Calu3 (cell line): ENCODE results near the gene ARSG. TPM values are rescaled to one million over a fixed set of nuclear protein-coding genes. Genes with fewer than 3 reads are reported as not detected.

Experiments
- Bru-seq: library from RNA; stranded (reverse); fragments of 400-500 nt; gene quantifications from one replicate; lab custom pipeline; 2021; lab: Mats Ljungman, UMichigan
- BruChase-seq, 2 experiments: library from RNA; stranded (reverse); fragments of 400-500 nt; gene quantifications; one replicate each; lab custom pipeline; 2021; lab: Mats Ljungman, UMichigan
- BruUV-seq: library from RNA; stranded (reverse); fragments of 400-500 nt; replicated peaks from 2 replicates; lab custom pipeline; 2021; lab: Mats Ljungman, UMichigan
- CTCF ChIA-PET: fragments of 300-600 bp; sonication (Branson Sonifier 250); formaldehyde crosslinking; loops from one replicate; lab custom pipeline; 2022; ENCODE audit warnings: antibody characterized with exemption; lab: Charles Lee
- DNase-seq: peaks from one replicate; pipeline ENCODE4 v3.0.0; 2022
- H3K27ac Mint-ChIP-seq: one replicate; pipeline ENCODE4 v1.8.0; 2022; ENCODE audit warnings: mixed read lengths; ENCODE audit not compliant: unreplicated experiment
- H3K27me3 Mint-ChIP-seq: one replicate; pipeline ENCODE4 v1.8.0; 2022; ENCODE audit warnings: mixed read lengths; ENCODE audit not compliant: unreplicated experiment
- H3K36me3 Mint-ChIP-seq: one replicate; pipeline ENCODE4 v1.8.0; 2022; ENCODE audit warnings: mild to moderate bottlenecking, moderate library complexity, mixed read lengths; ENCODE audit not compliant: insufficient read depth, unreplicated experiment
- H3K4me1 Mint-ChIP-seq: one replicate; pipeline ENCODE4 v1.8.0; 2022; ENCODE audit warnings: mild to moderate bottlenecking, low read depth, mixed read lengths; ENCODE audit not compliant: unreplicated experiment
- H3K4me3 Mint-ChIP-seq: one replicate; pipeline ENCODE4 v1.8.0; 2022; ENCODE audit warnings: mild to moderate bottlenecking, low read depth, moderate library complexity, mixed read lengths; ENCODE audit not compliant: unreplicated experiment
- H3K9me3 Mint-ChIP-seq: one replicate; pipeline ENCODE4 v1.8.0; 2022; ENCODE audit warnings: low read depth, mixed read lengths; ENCODE audit not compliant: unreplicated experiment
- intact Hi-C: fragments of 100-400 bp; cut with micrococcal nuclease; formaldehyde crosslinking; loops from one replicate; pipeline ENCODE4 v1.10.0; 2022; ENCODE audit not compliant: unreplicated experiment
- long read RNA-seq: library from polyadenylated mRNA; stranded (forward); transcript quantifications from one replicate; pipeline ENCODE4 v2.0.0, GENCODE V29; 2022
- total RNA-seq: library from RNA; stranded (reverse); gene quantifications from 2 replicates; pipeline ENCODE4 v1.2.3, GENCODE V29; 2022
- TF ChIP-seq, protein P1 (sequence below): fragments of 200-600 bp; IDR thresholded peaks from one replicate; pipeline ENCODE4 v1.8.0; 2022; ENCODE audit warnings: antibody characterized with exemption; ENCODE audit not compliant: unreplicated experiment

The ARSG gene
- 1.4 and 2.4 TPM in 2 replicates for total RNA-seq
- percentile 30 among the genes with signal in this experiment for Bru-seq, nascent RNA
- percentile 19 among the genes with signal in this experiment for BruChase-seq, experiment 1, labeled RNA remaining after a 6-hour chase
- BruChase-seq, experiment 2, labeled RNA remaining after a 2-hour chase, result percentile 26 among the genes with signal in this experiment
- long read RNA-seq, partial matches to known transcripts, result 0 of 1 reads
- long read RNA-seq, other reads (novel, unspliced or antisense), result 1 of 1 reads

DNA sequence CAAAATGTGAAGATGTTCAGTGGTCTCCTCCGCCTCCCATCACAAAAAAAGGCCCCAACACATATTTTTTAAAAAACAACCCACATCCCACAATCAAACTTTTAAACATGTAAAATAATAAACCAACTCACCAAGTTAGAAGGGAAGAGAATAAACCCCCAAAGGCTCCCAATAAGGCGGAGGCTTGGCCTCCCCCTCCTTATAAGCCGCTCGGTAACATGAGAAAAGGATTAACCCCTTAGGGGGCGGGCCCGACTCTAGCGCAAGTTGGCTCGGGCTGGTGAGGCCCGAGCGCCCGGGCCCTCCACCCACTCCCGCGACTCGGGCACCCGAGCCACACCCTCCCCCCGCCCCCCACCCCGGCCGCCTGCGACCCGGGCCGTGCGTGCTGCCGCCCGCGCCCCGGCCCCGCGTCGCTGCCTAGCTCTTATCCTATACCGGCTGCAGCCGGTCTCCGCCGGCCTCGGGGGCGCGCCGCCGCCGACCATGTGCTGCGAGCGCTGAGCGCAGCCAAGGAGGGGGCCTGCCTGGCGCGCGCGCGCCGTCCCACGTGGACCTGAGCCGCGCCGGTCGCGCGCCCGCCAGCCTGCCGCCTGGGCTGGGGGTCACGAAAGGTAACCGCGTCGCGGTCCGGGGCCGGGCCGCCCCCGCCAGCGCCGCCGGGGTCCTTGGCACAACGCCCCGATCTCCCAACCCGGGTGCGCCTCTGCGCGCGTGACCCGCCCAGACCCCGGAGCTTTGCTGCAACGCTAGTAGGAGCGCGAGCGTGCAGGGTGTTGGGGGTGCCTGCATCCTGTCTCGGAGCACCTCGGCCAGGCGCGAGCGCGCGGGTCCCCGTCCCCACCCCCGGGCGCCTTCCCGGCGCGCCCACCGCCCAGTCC is at the start of gene ARSG, which contains the start of gene SLC16A6:
Gene ARSG (plus strand): TSS at position 541 of the 881 bp plus-strand sequence. CDS start 15,999 bp downstream, outside the sequence.
Gene SLC16A6 (minus strand): TSS at position 173 of the 881 bp plus-strand sequence. CDS start 12,807 bp downstream, outside the sequence.
- no TSS peak for BruUV-seq
- H3K36me3 Mint-ChIP-seq, result peaks cover 19% of the 10 kb centered on the region

DNA sequence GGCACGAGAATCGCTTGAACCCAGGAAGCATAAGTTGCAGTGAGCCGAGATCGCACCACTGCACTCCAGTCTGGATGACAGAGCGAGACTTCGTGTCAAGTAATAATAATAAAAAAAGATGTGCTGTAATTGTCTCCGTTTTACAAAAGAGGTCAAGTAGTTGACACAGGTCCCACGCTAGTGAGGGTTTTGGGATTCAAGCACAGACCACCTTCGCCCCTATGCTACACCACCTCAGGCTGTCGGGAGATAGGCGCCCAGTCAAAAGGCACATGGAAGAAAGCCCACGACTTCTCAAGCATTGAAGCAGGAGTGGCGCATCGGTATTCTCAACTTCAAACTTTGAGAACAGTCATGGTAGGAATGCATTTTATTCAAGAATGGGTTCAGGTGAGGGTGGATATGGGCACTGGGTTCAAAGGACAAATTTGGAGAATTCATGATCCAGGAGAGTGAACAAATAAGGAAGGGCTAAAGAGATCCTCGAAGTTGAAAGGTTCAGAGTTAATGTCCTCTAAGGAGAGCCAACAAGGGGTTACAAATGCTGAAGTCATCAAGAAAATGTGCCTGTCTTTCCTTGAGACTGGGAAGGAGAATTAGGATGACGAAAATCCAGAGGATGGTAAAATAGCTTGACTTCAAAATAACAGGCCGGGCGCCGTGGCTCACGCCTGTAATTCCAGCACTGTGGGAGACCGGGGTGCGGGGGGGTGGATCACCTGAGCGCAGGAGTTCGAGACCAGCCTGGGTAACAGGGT is 44.8 kb upstream of the ARSG start:
- Mint-ChIP-seq H3K4me3 (peak overlapping the region; percentile 96), H3K4me1 (peaks cover 6% of the 10 kb centered on the region), H3K27me3 (no peaks in the 10 kb centered on the region), H3K36me3 (peaks cover 26% of the 10 kb centered on the region), H3K9me3 (no peaks in the 10 kb centered on the region), H3K27ac (peak overlapping the region; percentile 65)
- DNase-seq, result no peak
- BruUV-seq, result TSS peak; percentile 91
- CTCF ChIA-PET, result interaction anchor here (0.6 to 1.4 kb wide), 3 partner anchors 10 to 215 kb away, joined by 3 to 5 read pairs (median 4); no protein-coding TSS in a partner anchor
- TF ChIP-seq, protein P1, sequence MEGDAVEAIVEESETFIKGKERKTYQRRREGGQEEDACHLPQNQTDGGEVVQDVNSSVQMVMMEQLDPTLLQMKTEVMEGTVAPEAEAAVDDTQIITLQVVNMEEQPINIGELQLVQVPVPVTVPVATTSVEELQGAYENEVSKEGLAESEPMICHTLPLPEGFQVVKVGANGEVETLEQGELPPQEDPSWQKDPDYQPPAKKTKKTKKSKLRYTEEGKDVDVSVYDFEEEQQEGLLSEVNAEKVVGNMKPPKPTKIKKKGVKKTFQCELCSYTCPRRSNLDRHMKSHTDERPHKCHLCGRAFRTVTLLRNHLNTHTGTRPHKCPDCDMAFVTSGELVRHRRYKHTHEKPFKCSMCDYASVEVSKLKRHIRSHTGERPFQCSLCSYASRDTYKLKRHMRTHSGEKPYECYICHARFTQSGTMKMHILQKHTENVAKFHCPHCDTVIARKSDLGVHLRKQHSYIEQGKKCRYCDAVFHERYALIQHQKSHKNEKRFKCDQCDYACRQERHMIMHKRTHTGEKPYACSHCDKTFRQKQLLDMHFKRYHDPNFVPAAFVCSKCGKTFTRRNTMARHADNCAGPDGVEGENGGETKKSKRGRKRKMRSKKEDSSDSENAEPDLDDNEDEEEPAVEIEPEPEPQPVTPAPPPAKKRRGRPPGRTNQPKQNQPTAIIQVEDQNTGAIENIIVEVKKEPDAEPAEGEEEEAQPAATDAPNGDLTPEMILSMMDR, result no peak
- intact Hi-C loops, result no loop called here

More for the DNA sequence above, at the start of gene ARSG, which contains the start of gene SLC16A6:
- CTCF ChIA-PET, result no interaction called here
- Mint-ChIP-seq H3K27me3 (peaks cover 68% of the 10 kb centered on the region), H3K4me3 (peak within 1 kb of the TSS; percentile 92), H3K9me3 (no peaks in the 10 kb centered on the region), H3K27ac (no peak within 1 kb of the TSS), H3K4me1 (peaks cover 8% of the 10 kb centered on the region)
- DNase-seq, result peak; percentile 69
- TF ChIP-seq, protein P1, result no peak
- intact Hi-C loops, result no loop called here

DNA sequence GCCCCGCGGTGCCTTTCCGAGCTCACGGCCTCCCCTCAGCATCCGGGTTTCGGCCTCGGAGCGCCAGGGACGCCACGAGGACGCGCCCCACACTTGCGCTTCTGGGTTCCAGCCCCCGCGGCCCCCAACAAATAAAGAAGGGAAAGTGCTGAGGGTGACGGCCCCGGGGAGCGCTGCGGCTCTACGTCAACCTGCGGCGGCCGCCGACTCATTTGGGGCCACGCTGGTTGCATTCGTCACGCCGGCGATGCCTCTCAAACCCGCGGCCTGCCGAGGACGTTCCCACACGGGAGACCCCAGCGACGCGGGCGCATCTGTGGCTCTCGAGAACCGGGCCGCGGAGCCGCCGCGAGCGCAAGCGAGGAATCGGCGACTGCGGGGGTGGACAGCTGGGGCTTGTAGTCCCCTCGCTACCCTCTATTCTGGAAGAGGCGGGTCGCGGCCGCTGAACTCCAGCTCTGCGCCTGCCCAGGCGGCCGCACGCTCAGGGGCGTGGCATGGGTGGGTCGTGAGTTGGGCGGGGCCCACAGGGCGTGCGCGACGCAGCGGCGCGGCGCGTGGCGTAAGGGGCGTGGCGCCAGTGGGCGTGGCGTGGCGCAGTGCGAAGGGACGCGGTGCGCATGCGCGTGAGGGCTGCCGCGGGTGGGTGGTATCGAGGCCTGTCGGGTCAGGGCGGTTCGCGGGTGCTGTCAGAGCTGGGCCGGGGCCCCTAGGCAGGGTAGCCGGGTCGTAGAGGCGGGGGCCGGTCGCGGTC is 43.7 kb upstream of the ARSG start, which contains the start of gene AMZ2:
Gene AMZ2 (plus strand): TSS at position 599 of the 754 bp plus-strand sequence. CDS start 2,145 bp downstream, outside the sequence.
- H3K27ac Mint-ChIP-seq, result peak within 1 kb of the TSS; percentile 65
- peaks cover 6% of the 10 kb centered on the region for H3K4me1 Mint-ChIP-seq
- CTCF ChIA-PET, result interaction anchor here (0.5 to 1.5 kb wide), 10 partner anchors 11 to 792 kb away, joined by 3 to 6 read pairs (median 4); no protein-coding TSS in a partner anchor
- BruUV-seq, result no TSS peak
- no peaks in the 10 kb centered on the region for H3K27me3 Mint-ChIP-seq
- peak within 1 kb of the TSS; percentile 96 for H3K4me3 Mint-ChIP-seq
- intact Hi-C loops, result no loop called here
- H3K36me3 Mint-ChIP-seq, result peaks cover 26% of the 10 kb centered on the region
- no peaks in the 10 kb centered on the region for H3K9me3 Mint-ChIP-seq
- TF ChIP-seq, protein P1, result no peak
- DNase-seq, result peak; percentile 95
